NK-92 (cell line): ENCODE data around the gene GRXCR2.
"Not testable (repeated sequence)": the region's sequence is repeated elsewhere in the genome, so short reads cannot be mapped to it uniquely, and the experiment has no call there.

Experiments
- DNase-seq: peaks from one replicate; lab custom pipeline; 2025; ENCODE audit not compliant: unreplicated experiment; lab: John Stamatoyannopoulos, UW

GRXCR2 gene

GRCh38 chr5:145872914-145873313, at the start of gene GRXCR2:
Gene GRXCR2 (minus strand): TSS chr5:145873014. CDS start chr5:145872968, 46 bp downstream.
- DNase-seq: no peak

GRCh38 chr5:145922059-145922458, 49.2 kb upstream of the GRXCR2 start:
- DNase-seq: no peak

GRCh38 chr5:145921211-145921610, 48.4 kb upstream of the GRXCR2 start:
- DNase-seq: no peak

GRCh38 chr5:145920542-145921210, 47.9 kb upstream of the GRXCR2 start:
- no peak for DNase-seq

GRCh38 chr5:145919413-145919812, 46.6 kb upstream of the GRXCR2 start:
- no peak for DNase-seq

- DNase-seq: no peak
Observed at GRCh38 chr5:145918397-145918796, 45.6 kb upstream of the GRXCR2 start.

- no peak for DNase-seq
Observed at GRCh38 chr5:145917288-145917687, 44.5 kb upstream of the GRXCR2 start.

GRCh38 chr5:145915970-145916638, 43.3 kb upstream of the GRXCR2 start:
- no peak for DNase-seq

- DNase-seq: no peak
Observed at GRCh38 chr5:145913701-145914100, 40.9 kb upstream of the GRXCR2 start.

GRCh38 chr5:145912594-145912993, 39.8 kb upstream of the GRXCR2 start:
- no peak for DNase-seq

- no peak for DNase-seq
Observed at GRCh38 chr5:145912019-145912418, 39.2 kb upstream of the GRXCR2 start.

GRCh38 chr5:145911164-145911563, 38.4 kb upstream of the GRXCR2 start:
- DNase-seq: no peak

- no peak for DNase-seq
Observed at GRCh38 chr5:145908206-145908960, 35.6 kb upstream of the GRXCR2 start.

GRCh38 chr5:145906401-145906800, 33.6 kb upstream of the GRXCR2 start:
- DNase-seq: no peak

- no peak for DNase-seq
Observed at GRCh38 chr5:145904743-145905142, 31.9 kb upstream of the GRXCR2 start.

GRCh38 chr5:145903867-145904266, 31.1 kb upstream of the GRXCR2 start:
- no peak for DNase-seq

GRCh38 chr5:145903113-145903512, 30.3 kb upstream of the GRXCR2 start:
- no peak for DNase-seq

GRCh38 chr5:145902421-145902820, 29.6 kb upstream of the GRXCR2 start:
- no peak for DNase-seq

- no peak for DNase-seq
Observed at GRCh38 chr5:145898171-145898570, 25.4 kb upstream of the GRXCR2 start.

GRCh38 chr5:145891378-145891777, 18.6 kb upstream of the GRXCR2 start:
- DNase-seq: not testable (repeated sequence)

GRCh38 chr5:145889611-145890010, 16.8 kb upstream of the GRXCR2 start:
- no peak for DNase-seq

GRCh38 chr5:145887976-145888574, 15.3 kb upstream of the GRXCR2 start:
- no peak for DNase-seq
